PC-3 (cell line): ENCODE data around the gene FLNC. TPM values are rescaled to one million over a fixed set of nuclear protein-coding genes. Genes with fewer than 3 reads are reported as not detected.

Source experiments
- ATAC-seq: fragments of 200-7000 bp; cut with Tn5 transposase; 2 replicates; pipeline ENCODE4 v1.9.1; 2020; ENCODE audit warnings: mild to moderate bottlenecking, moderate library complexity
- BruUV-seq: library from RNA; stranded (reverse); fragments of 400-500 nt; replicated peaks from 2 replicates; lab custom pipeline; 2021; lab: Mats Ljungman, UMichigan
- CTCF ChIA-PET: fragments of 300-600 bp; sonication (Branson Sonifier 250); formaldehyde crosslinking; loops from one replicate; lab custom pipeline; 2022; ENCODE audit warnings: antibody characterized with exemption; lab: Charles Lee
- POLR2A ChIA-PET: fragments of 300-600 bp; sonication (Branson Sonifier 250); formaldehyde crosslinking; loops from one replicate; lab custom pipeline; 2022; ENCODE audit warnings: antibody characterized with exemption; ENCODE audit not compliant: unreplicated experiment; lab: Charles Lee
- DNase-seq: peaks from one replicate; pipeline ENCODE4 v3.0.0-alpha.2; 2015
- H2AFZ ChIP-seq: fragments of 300-600 bp; sonication (generic); 2 replicates; pipeline ENCODE4 v1.6.0; 2016; ENCODE audit warnings: antibody characterized with exemption, low read length
- H3F3A ChIP-seq: fragments of 300-600 bp; sonication (generic); one replicate; pipeline ENCODE4 v1.6.0; 2017; ENCODE audit warnings: antibody characterized with exemption, low read length, control low read depth, mild to moderate bottlenecking; ENCODE audit not compliant: unreplicated experiment
- H3K27ac ChIP-seq: fragments of 300-600 bp; sonication (generic); 2 replicates; pipeline ENCODE4 v1.5.1; 2016; ENCODE audit warnings: mild to moderate bottlenecking, low read length
- H3K27me3 ChIP-seq: fragments of 300-600 bp; sonication (generic); 2 replicates; pipeline ENCODE4 v1.6.1; 2016; ENCODE audit warnings: low read length, mixed read lengths
- H3K36me3 ChIP-seq: fragments of 300-600 bp; sonication (generic); 2 replicates; pipeline ENCODE4 v1.6.1; 2016; ENCODE audit warnings: low read depth, mixed run types, low read length, mixed read lengths
- H3K4me1 ChIP-seq: fragments of 300-600 bp; sonication (generic); 2 replicates; pipeline ENCODE4 v1.5.1; 2016; ENCODE audit warnings: low read length; ENCODE audit not compliant: insufficient read depth
- H3K4me2 ChIP-seq: fragments of 300-600 bp; sonication (generic); 2 replicates; pipeline ENCODE4 v1.6.0; 2016; ENCODE audit warnings: low read length
- H3K4me3 ChIP-seq: fragments of 300-600 bp; sonication (generic); 2 replicates; pipeline ENCODE4 v1.5.1; 2016; ENCODE audit warnings: mild to moderate bottlenecking, low read length, mixed read lengths
- H3K79me2 ChIP-seq: fragments of 300-600 bp; sonication (generic); 2 replicates; pipeline ENCODE4 v1.6.1; 2017; ENCODE audit warnings: low read length, mixed read lengths
- H3K9ac ChIP-seq: fragments of 300-600 bp; sonication (generic); 2 replicates; pipeline ENCODE4 v1.6.0; 2016; ENCODE audit warnings: mild to moderate bottlenecking, low read length
- H3K9me2 ChIP-seq: fragments of 300-600 bp; sonication (generic); replicated peaks from 2 replicates; pipeline ENCODE4 v1.6.1; 2016; ENCODE audit warnings: mixed run types, low read length, mixed read lengths
- H3K9me3 ChIP-seq: fragments of 300-600 bp; sonication (generic); 2 replicates; pipeline ENCODE4 v1.6.1; 2016; ENCODE audit warnings: low read length, mixed read lengths
- H4K20me1 ChIP-seq: fragments of 300-600 bp; sonication (generic); 2 replicates; pipeline ENCODE4 v1.6.1; 2016; ENCODE audit warnings: low read length, mixed read lengths
- EZH2 ChIP-seq: fragments of 300-600 bp; sonication (generic); IDR thresholded peaks from one replicate; pipeline ENCODE4 v1.6.1; 2017; ENCODE audit warnings: antibody characterized with exemption, mild to moderate bottlenecking, low read length; ENCODE audit not compliant: unreplicated experiment
- EZH2phosphoT487 ChIP-seq: fragments of 300-600 bp; sonication (generic); IDR thresholded peaks from 2 replicates; pipeline ENCODE4 v1.6.1; 2018; ENCODE audit warnings: mild to moderate bottlenecking, antibody characterized with exemption, low read length, borderline replicate concordance
- intact Hi-C: fragments of 100-400 bp; cut with micrococcal nuclease; formaldehyde crosslinking; loops from 2 replicates; pipeline ENCODE4 v1.9.0; 2023
- total RNA-seq: library from RNA; depleted of rRNA; stranded (reverse); fragments of >200 nt; gene quantifications from 2 replicates; pipeline ENCODE4 v1.2.3, GENCODE V29; 2014
- TF ChIP-seq, protein P1 (sequence below): fragments of 300-600 bp; sonication (generic); conservative IDR thresholded peaks from 2 replicates; pipeline ENCODE4 v1.5.1; 2017; ENCODE audit warnings: antibody characterized with exemption, low read depth, mild to moderate bottlenecking, low read length

Gene FLNC
- total RNA-seq, 1 experiment from 2014 or later: 88.7 TPM

DNA sequence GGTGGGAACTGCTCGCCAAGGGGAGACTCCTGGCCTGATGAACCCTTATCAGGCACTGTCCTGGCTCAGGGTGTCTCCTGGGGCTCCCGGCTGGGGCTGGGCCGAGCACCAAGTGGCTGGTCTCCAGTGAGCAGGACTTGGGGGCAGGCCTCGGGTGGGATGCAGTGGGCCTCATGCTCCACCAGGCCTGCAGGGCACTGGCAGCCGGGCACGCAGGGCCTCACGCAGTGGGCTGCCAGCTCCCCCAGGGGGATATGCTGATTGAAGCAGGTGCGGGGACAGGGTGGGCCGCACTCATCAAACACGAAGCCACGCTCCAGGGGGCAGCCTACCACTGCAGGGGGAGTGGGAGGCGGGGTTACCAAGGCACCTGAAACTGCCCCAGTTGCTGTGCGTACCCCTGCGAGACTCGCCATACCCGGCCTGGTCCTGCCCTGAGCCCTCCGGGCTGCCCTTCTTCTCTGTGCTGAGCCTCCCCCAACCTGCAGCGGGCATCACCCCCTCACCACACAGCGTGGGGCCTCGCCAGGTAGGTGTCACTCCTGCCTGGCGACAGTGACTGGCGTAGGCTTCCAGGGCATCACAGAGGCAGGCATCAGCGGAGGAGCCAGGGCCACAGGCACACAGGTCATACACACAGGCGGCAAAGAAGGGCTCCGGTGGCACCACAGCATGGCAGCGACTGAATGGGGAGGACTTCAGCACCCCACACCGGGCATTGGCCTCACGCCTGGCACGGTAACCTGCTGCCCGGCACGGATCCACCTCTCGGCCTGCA lies 47.0 kb downstream of the FLNC start:
- Histone ChIP-seq H3F3A (no peaks in the 10 kb centered on the region), H3K27me3 (no peaks in the 10 kb centered on the region), H4K20me1 (no peaks in the 10 kb centered on the region), H3K4me3 (no peak overlapping the region), H2AFZ (no peak overlapping the region), H3K9me2 (no peaks in the 10 kb centered on the region), H3K79me2 (no peaks in the 10 kb centered on the region), H3K36me3 (no peaks in the 10 kb centered on the region), H3K9ac (no peak overlapping the region), H3K4me1 (peaks cover 24% of the 10 kb centered on the region), H3K4me2 (no peak overlapping the region), H3K27ac (no peak overlapping the region), H3K9me3 (no peaks in the 10 kb centered on the region)
- no peak for ATAC-seq
- CTCF ChIA-PET: no interaction called here
- intact Hi-C loops: no loop called here
- POLR2A ChIA-PET: no interaction called here
- no TSS peak for BruUV-seq
- DNase-seq: no peak
- TF ChIP-seq, protein P1, sequence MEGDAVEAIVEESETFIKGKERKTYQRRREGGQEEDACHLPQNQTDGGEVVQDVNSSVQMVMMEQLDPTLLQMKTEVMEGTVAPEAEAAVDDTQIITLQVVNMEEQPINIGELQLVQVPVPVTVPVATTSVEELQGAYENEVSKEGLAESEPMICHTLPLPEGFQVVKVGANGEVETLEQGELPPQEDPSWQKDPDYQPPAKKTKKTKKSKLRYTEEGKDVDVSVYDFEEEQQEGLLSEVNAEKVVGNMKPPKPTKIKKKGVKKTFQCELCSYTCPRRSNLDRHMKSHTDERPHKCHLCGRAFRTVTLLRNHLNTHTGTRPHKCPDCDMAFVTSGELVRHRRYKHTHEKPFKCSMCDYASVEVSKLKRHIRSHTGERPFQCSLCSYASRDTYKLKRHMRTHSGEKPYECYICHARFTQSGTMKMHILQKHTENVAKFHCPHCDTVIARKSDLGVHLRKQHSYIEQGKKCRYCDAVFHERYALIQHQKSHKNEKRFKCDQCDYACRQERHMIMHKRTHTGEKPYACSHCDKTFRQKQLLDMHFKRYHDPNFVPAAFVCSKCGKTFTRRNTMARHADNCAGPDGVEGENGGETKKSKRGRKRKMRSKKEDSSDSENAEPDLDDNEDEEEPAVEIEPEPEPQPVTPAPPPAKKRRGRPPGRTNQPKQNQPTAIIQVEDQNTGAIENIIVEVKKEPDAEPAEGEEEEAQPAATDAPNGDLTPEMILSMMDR: no peak
- TF ChIP-seq EZH2 (no peak), EZH2phosphoT487 (no peak)

DNA sequence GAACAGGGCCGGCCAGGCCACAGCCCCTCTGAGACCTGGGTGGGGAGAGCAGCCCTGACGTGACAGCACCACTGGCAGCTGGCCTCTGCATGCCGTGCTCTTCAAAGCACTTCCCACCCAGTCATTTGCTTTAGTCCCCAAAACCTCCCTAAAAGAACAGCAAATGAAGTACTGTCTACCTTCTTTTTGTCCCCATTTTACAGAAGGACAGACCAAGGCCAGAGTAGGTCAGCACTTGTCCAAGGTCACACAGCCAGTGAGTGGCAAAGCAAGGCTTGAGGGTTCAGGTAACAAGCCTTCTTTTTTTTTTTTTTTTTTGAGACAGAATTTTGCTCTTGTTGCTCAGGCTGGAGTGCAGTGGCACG lies 47.5 kb downstream of the FLNC start:
- TF ChIP-seq, protein P1: no peak
- CTCF ChIA-PET: no interaction called here
- no peaks in the 10 kb centered on the region for H3K9me3 ChIP-seq
- H3K4me1 ChIP-seq: peaks cover 19% of the 10 kb centered on the region
- no peaks in the 10 kb centered on the region for H3K36me3 ChIP-seq
- intact Hi-C loops: no loop called here
- H3K4me2 ChIP-seq: no peak overlapping the region
- no peak overlapping the region for H3K27ac ChIP-seq
- no peaks in the 10 kb centered on the region for H4K20me1 ChIP-seq
- POLR2A ChIA-PET: no interaction called here
- H3K9ac ChIP-seq: no peak overlapping the region
- no peak overlapping the region for H2AFZ ChIP-seq
- DNase-seq (no peak), ATAC-seq (no peak)
- H3K4me3 ChIP-seq: no peak overlapping the region
- H3K27me3 ChIP-seq: no peaks in the 10 kb centered on the region
- BruUV-seq: no TSS peak
- H3K9me2 ChIP-seq: no peaks in the 10 kb centered on the region
- no peaks in the 10 kb centered on the region for H3K79me2 ChIP-seq
- no peaks in the 10 kb centered on the region for H3F3A ChIP-seq
